ENCODE measurements around the gene USF1. TPM values are rescaled to one million over a fixed set of nuclear protein-coding genes. Genes with fewer than 3 reads are reported as not detected.
"Not testable (repeated sequence)": the region's sequence is repeated elsewhere in the genome, so short reads cannot be mapped to it uniquely, and the experiment has no call there.

The USF1 gene
- total RNA-seq, 1 donor from 2014 or later = 53.2 TPM

GRCh38 chr1:161037661-161038522 is 7.9 kb downstream of the USF1 start:
- no peaks in the 10 kb centered on the region for H3K9me3 Mint-ChIP-seq
- H3K36me3 Mint-ChIP-seq (ENCODE audit: low read depth) = peaks cover 44% of the 10 kb centered on the region
- H3K4me1 Mint-ChIP-seq (ENCODE audit: low read depth) = peaks cover 35% of the 10 kb centered on the region
- DNase-seq (ENCODE audit: low spot score) = no peak
- H3K27ac Mint-ChIP-seq = peak overlapping the region; percentile 22
- intact Hi-C loops (cut with micrococcal nuclease) = no loop called here
- no peaks in the 10 kb centered on the region for H3K27me3 Mint-ChIP-seq (ENCODE audit: low read depth)
- H3K4me3 Mint-ChIP-seq (ENCODE audit: low read depth) = peak overlapping the region; percentile 90

DNA sequence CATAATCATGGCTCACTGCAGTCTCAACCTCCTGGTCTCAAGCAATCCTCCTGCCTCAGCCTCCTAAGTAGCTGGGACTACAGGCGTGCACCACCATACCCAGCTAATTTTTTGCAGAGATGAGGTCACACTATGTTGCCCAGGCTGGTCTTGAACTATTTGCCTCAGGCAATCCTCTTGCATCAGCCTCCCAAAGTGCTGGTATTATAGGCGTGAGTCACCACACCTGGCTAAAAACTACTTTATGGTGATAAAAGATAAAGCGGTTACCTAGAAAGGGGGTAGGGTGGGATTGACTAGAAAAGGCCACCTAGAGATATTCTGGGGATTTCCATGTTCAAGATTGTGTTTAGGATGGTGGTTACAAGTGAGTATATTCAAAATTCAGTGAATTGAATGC is 12.0 kb downstream of the USF1 start:
- H3K27ac Mint-ChIP-seq = no peak overlapping the region
- no peaks in the 10 kb centered on the region for H3K27me3 Mint-ChIP-seq (ENCODE audit: low read depth)
- intact Hi-C loops (cut with micrococcal nuclease) = loop anchor here (5.0 kb wide), 1 partner anchor 36 kb away; no protein-coding TSS in a partner anchor
- DNase-seq (ENCODE audit: low spot score) = no peak
- peaks cover 27% of the 10 kb centered on the region for H3K36me3 Mint-ChIP-seq (ENCODE audit: low read depth)
- no peak overlapping the region for H3K4me3 Mint-ChIP-seq (ENCODE audit: low read depth)
- H3K4me1 Mint-ChIP-seq (ENCODE audit: low read depth) = peaks cover 27% of the 10 kb centered on the region
- H3K9me3 Mint-ChIP-seq = no peaks in the 10 kb centered on the region

DNA sequence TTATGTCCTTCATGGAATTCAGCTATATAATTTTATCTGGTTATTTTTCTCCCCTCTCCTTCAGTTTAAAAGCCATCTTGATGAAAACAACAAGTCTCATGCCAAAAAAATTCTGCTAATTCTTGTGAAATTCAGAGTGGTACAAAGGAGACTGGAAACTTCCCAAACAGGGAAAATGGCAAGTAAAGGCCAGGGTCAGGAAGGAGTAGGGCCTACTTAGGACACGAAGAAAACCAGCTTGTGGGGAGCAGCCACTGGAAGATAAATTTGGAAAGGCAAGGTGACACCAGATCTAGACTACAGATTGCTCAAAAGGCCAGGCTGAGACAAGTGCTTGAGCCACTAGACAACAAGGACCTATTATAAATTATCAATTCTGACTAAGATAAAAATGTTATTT is 13.4 kb downstream of the USF1 start:
- H3K27ac Mint-ChIP-seq = peak overlapping the region; percentile 72
- no peaks in the 10 kb centered on the region for H3K9me3 Mint-ChIP-seq
- H3K27me3 Mint-ChIP-seq (ENCODE audit: low read depth) = no peaks in the 10 kb centered on the region
- intact Hi-C loops (cut with micrococcal nuclease) = loop anchor here (1.0 to 5.0 kb wide), 2 partner anchors 19 to 35 kb away; no protein-coding TSS in a partner anchor
- DNase-seq (ENCODE audit: low spot score) = no peak
- peaks cover 25% of the 10 kb centered on the region for H3K36me3 Mint-ChIP-seq (ENCODE audit: low read depth)
- peaks cover 17% of the 10 kb centered on the region for H3K4me1 Mint-ChIP-seq (ENCODE audit: low read depth)
- H3K4me3 Mint-ChIP-seq (ENCODE audit: low read depth) = peak overlapping the region; percentile 40

- intact Hi-C loops (cut with micrococcal nuclease) = loop anchor here (1.0 to 5.0 kb wide), 2 partner anchors 19 to 35 kb away; no protein-coding TSS in a partner anchor
Measured at GRCh38 chr1:161031874-161032273, 13.9 kb downstream of the USF1 start.

DNA sequence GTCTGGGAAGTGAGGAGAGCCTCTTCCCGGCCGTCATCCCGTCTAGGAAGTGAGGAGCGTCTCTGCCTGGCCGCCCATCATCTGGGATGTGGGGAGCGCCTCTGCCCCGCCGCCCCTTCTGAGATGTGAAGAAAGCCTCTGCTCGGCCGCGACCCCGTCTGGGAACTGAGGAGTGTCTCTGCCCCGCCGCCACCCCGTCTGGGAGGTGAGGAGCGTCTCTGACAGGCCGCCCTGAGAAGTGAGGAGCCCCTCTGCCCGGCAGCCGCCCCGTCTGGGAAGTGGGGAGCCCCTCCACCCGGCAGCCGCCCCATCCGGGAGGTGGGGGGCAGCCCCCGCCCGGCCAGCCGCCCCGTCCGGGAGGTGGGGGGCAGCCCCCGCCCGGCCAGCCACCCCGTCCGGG is 16.3 kb downstream of the USF1 start:
- H3K27ac Mint-ChIP-seq; H3K9me3 Mint-ChIP-seq; DNase-seq (ENCODE audit: low spot score); intact Hi-C loops (cut with micrococcal nuclease); H3K4me3 Mint-ChIP-seq (ENCODE audit: low read depth); H3K27me3 Mint-ChIP-seq (ENCODE audit: low read depth): not testable (repeated sequence)
- peaks cover 21% of the 10 kb centered on the region for H3K4me1 Mint-ChIP-seq (ENCODE audit: low read depth)
- H3K36me3 Mint-ChIP-seq (ENCODE audit: low read depth) = peaks cover 27% of the 10 kb centered on the region

More at GRCh38 chr1:161031874-161032273, 13.9 kb downstream of the USF1 start:
- peaks cover 25% of the 10 kb centered on the region for H3K36me3 Mint-ChIP-seq (ENCODE audit: low read depth)
- H3K27ac Mint-ChIP-seq = peak overlapping the region; percentile 55
- H3K4me1 Mint-ChIP-seq (ENCODE audit: low read depth) = peaks cover 18% of the 10 kb centered on the region
- H3K27me3 Mint-ChIP-seq (ENCODE audit: low read depth) = no peaks in the 10 kb centered on the region
- no peak for DNase-seq (ENCODE audit: low spot score)
- H3K9me3 Mint-ChIP-seq = peaks cover 4% of the 10 kb centered on the region
- H3K4me3 Mint-ChIP-seq (ENCODE audit: low read depth) = no peak overlapping the region

DNA sequence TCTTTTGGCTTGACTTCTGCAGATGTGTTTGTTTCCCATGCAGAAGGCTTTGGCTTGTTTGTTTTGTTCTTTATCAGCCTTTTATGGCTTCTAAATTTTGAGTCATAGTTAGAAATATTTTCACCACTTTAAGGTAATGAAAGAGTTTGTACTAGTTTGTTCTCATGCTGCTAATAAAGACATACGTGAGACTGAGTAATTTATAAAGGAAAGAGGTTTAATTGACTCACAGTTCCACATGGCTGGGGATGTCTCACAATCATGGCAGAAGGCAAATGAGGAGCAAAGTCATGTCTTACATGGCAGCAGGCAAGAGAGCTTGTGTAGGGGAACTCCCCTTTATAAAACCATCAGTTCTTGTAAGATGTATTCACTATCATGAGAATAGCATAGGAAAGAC is 18.8 kb downstream of the USF1 start:
- H3K4me3 Mint-ChIP-seq (ENCODE audit: low read depth); DNase-seq (ENCODE audit: low spot score); intact Hi-C loops (cut with micrococcal nuclease); H3K9me3 Mint-ChIP-seq; H3K27me3 Mint-ChIP-seq (ENCODE audit: low read depth): not testable (repeated sequence)
- Mint-ChIP-seq H3K27ac (peak overlapping the region; percentile 34), H3K4me1 (ENCODE audit: low read depth) (peaks cover 15% of the 10 kb centered on the region), H3K36me3 (ENCODE audit: low read depth) (peaks cover 23% of the 10 kb centered on the region)

GRCh38 chr1:161022432-161022831 is 23.3 kb downstream of the USF1 start:
- H3K4me3 Mint-ChIP-seq (ENCODE audit: low read depth) = peak overlapping the region; percentile 91
- H3K27me3 Mint-ChIP-seq (ENCODE audit: low read depth); DNase-seq (ENCODE audit: low spot score); intact Hi-C loops (cut with micrococcal nuclease); H3K36me3 Mint-ChIP-seq (ENCODE audit: low read depth); H3K9me3 Mint-ChIP-seq; H3K27ac Mint-ChIP-seq: not testable (repeated sequence)
- peaks cover 41% of the 10 kb centered on the region for H3K4me1 Mint-ChIP-seq (ENCODE audit: low read depth)

DNA sequence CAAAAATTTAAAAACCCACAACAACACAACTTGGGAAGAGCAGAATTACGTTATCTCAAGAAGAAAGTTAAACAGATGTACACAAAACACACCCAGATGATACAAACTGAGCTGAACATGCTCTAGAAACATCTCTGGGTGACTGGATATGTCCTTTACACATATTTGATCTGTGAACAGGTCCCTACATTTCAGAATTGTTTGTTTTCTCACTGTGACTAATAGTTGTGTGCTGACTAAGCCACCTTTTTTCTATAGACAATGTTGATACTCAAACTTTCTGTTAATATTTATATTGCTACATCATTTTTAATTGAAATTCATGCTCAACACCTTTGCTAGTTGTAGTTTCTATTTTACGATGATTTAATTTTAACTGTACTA is 23.8 kb downstream of the USF1 start:
- DNase-seq (ENCODE audit: low spot score) = no peak
- H3K9me3 Mint-ChIP-seq = peaks cover 3% of the 10 kb centered on the region
- peaks cover 38% of the 10 kb centered on the region for H3K4me1 Mint-ChIP-seq (ENCODE audit: low read depth)
- peaks cover 3% of the 10 kb centered on the region for H3K36me3 Mint-ChIP-seq (ENCODE audit: low read depth)
- peak overlapping the region; percentile 83 for H3K27ac Mint-ChIP-seq
- no peaks in the 10 kb centered on the region for H3K27me3 Mint-ChIP-seq (ENCODE audit: low read depth)
- intact Hi-C loops (cut with micrococcal nuclease) = loop anchor here (1.0 kb wide), 1 partner anchor 9 kb away; no protein-coding TSS in a partner anchor
- H3K4me3 Mint-ChIP-seq (ENCODE audit: low read depth) = peak overlapping the region; percentile 91

- no peaks in the 10 kb centered on the region for H3K27me3 Mint-ChIP-seq (ENCODE audit: low read depth)
- peak overlapping the region; percentile 91 for H3K4me3 Mint-ChIP-seq (ENCODE audit: low read depth)
- intact Hi-C loops (cut with micrococcal nuclease) = loop anchor here (1.0 kb wide), 1 partner anchor 8 kb away; no protein-coding TSS in a partner anchor
- peak overlapping the region; percentile 83 for H3K27ac Mint-ChIP-seq
- no peaks in the 10 kb centered on the region for H3K36me3 Mint-ChIP-seq (ENCODE audit: low read depth)
- peaks cover 38% of the 10 kb centered on the region for H3K4me1 Mint-ChIP-seq (ENCODE audit: low read depth)
- no peaks in the 10 kb centered on the region for H3K9me3 Mint-ChIP-seq
- DNase-seq (ENCODE audit: low spot score) = peak; percentile 74
Measured at GRCh38 chr1:161021165-161021969, 24.4 kb downstream of the USF1 start.

GRCh38 chr1:161020509-161021164 is 25.1 kb downstream of the USF1 start, which contains the start of gene F11R:
F11R (minus strand) TSS chr1:161021152; CDS start chr1:161021073, 79 bp downstream.
- H3K36me3 Mint-ChIP-seq (ENCODE audit: low read depth) = no peaks in the 10 kb centered on the region
- no peaks in the 10 kb centered on the region for H3K9me3 Mint-ChIP-seq
- peaks cover 38% of the 10 kb centered on the region for H3K4me1 Mint-ChIP-seq (ENCODE audit: low read depth)
- peak; percentile 25 for DNase-seq (ENCODE audit: low spot score)
- H3K4me3 Mint-ChIP-seq (ENCODE audit: low read depth) = peak within 1 kb of the TSS; percentile 91
- intact Hi-C loops (cut with micrococcal nuclease) = loop anchor here (1.0 kb wide), 2 partner anchors 7 to 25 kb away; partner anchors contain the start of gene USF1
- peak within 1 kb of the TSS; percentile 83 for H3K27ac Mint-ChIP-seq
- no peaks in the 10 kb centered on the region for H3K27me3 Mint-ChIP-seq (ENCODE audit: low read depth)

DNA sequence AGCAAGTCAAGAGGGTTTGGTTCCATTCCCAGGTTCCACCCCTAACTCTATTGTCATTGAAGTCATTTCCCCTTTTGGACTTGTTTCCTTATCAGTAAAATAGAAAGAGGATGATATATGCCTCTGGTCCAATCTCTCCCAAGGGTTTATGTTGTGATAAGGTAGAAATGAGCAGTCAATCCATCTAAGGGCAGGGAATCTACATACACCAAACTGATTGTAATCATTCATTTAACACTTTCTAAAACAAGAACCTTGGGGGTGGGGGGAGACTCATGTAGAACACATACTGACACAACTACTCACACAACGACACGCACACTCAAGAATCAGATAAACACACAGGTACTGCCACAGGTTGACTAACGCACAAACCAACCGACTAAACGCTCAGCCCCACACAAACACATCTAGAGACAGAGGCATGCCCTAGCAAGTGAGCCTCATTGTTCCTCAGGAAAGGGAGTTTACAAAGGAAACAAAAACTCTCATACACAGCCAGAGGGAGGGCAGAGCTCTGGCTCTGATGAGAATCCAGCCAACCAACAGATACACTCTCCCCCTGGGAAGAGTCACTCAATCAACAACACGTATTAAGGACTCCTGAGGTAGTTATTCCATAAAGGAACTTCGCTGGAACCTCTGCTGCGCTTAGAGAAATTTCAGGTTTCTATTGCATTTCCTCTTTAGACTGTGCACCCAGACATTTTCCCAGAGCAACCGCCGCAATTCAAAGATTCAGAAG is 25.9 kb downstream of the USF1 start:
- H3K4me1 Mint-ChIP-seq (ENCODE audit: low read depth) = peaks cover 36% of the 10 kb centered on the region

More for the DNA sequence above, 25.9 kb downstream of the USF1 start:
- DNase-seq (ENCODE audit: low spot score) = no peak
- H3K27ac Mint-ChIP-seq = peak overlapping the region; percentile 9
- H3K36me3 Mint-ChIP-seq (ENCODE audit: low read depth) = no peaks in the 10 kb centered on the region
- intact Hi-C loops (cut with micrococcal nuclease) = loop anchor here (1.0 kb wide), 1 partner anchor 25 kb away; the partner anchor contains the start of gene USF1
- H3K27me3 Mint-ChIP-seq (ENCODE audit: low read depth) = no peaks in the 10 kb centered on the region
- peak overlapping the region; percentile 91 for H3K4me3 Mint-ChIP-seq (ENCODE audit: low read depth)
- no peaks in the 10 kb centered on the region for H3K9me3 Mint-ChIP-seq
